A673 (cell line): ENCODE data around the gene NAPB.

Experiments used
- CTCF ChIP-seq: fragments of 300-800, 200-600 bp; sonication (generic); conservative IDR thresholded peaks from 2 replicates; pipeline ENCODE4 v1.5.1; 2017; ENCODE audit warnings: low read depth, mild to moderate bottlenecking, antibody characterized with exemption, low read length, moderate library complexity, mixed read lengths
- EZH2 ChIP-seq: fragments of 200-600 bp; sonication (generic); IDR thresholded peaks from 2 replicates; pipeline ENCODE4 v1.6.1; 2017; ENCODE audit warnings: borderline replicate concordance, low read depth, mild to moderate bottlenecking, mixed read lengths, antibody characterized with exemption, low read length; ENCODE audit not compliant: poor library complexity, severe bottlenecking

DNA sequence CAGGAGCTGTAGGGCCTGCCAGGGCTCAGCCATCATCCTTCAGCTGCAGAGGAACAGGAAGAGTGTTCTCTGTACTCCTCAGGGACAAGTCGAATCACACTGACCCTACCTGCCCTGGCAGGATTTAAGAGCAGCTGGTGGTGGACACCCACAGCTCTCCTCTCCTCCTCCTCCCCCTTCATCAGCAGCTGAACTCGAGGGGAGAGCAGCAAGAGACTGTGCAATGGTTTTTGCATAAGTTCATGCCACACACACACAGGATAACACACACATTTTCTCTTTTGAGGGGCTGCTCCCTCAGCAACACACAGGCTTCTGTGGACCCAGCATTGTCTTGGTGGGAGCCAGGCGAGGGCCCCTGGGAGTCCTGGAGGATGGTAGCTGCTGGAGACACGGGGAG lies 31.5 kb upstream of the NAPB start, which contains the start of gene CST11:
- TF ChIP-seq CTCF, result no peak
- no peak for TF ChIP-seq EZH2
